CD4-positive, alpha-beta T cell treated with Interferon gamma for 1 hour (primary cell): ENCODE measurements around the gene TMEM120B.
A peak's percentile ranks its signal among the peaks of the same experiment; 100 is the strongest.

Source experiments
- DNase-seq: peaks from one replicate; pipeline ENCODE4 v3.0.0-alpha.2; 2020

Gene TMEM120B

GRCh38 chr12:121793838-121794533 lies 81.4 kb downstream of the TMEM120B start:
- DNase-seq, result peak; percentile 94

- DNase-seq, result peak; percentile 55
Measured at GRCh38 chr12:121794534-121795033, 82.0 kb downstream of the TMEM120B start.

DNA sequence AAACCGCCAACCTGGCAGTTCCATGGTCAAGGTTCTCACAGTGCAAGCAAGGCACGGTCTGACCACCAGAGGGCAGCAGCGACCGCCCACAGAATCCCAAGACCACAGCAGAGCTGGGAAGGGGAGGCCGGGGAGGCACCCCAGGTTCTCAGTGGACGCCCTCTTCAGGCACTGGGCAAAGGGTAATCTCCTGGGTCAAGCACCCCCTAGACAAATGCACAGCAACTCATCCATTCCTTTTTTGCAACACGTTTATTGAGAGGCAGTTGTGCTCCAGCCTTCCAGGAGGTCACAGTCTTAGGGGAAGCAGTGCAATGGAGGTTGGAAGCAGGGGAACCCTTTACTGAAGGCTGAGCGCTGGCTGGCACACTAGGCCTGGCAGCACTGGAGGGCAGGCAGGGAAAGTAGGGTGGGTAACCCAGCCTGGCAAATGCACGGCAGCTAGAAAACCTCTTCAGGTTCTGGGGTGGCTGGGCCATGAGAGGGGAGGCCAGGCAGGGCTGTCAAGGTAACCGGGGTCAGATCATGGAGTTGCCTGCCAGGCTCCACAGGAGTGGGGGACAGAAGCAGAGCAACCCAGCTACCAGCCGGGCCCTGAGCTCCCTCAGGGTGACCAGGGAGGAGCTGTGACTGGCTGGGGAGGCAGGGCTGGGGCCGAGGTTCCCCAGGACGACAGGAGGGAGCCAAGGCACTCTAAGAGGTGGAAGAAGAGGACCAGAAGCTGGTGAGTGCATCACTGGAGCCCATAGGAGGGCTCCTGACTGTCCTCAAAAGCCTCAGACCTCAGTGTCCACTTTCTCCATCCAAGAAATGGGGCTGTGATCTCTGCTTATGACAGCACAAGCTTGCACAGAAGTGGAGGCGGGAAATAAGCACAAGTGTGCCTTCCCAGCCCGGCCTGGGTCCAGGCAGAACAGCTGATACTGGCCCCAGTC lies 82.7 kb downstream of the TMEM120B start:
- peak; percentile 83 for DNase-seq

DNA sequence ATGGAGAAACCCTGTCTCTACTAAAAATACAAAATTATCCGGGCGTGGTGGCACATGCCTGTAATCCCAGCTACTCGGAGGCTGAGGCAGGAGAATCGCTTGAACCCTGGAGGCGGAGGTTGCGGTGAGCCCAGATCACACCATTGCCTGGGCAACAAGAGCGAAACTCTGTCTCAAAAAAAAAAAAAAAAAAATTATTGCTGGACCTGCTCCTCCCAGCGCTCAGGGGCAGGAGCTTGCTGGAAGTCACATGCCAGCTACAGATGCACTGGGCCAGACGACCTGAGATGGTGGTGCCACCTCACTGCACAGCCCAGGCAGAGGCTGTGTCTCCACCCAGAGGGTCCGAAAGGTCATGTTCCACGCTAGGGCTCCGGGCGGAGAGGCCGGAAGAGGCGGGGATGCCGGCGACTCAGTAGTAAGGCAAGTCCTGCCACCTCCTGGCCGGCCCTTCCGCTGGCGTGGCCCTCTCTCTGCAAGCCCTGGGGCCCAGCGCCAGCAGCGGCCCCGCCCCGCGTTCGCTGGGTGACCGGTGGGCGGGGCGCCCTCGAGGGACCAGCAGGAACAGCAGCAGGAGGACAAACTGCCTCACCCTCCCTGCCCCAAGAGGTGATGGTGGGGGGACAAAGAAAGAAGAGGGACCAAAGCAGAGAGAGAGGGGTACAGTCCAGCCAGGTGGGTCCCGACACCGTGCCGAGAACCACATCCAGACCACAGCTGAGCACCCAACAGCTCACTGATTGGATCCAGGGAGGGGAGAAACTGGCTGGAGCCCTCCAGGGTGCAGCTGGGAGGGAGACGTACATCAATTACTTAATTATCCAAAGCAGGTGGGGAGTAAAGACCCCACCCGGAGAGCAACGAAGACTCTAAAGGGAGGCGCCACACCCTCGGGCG lies 84.6 kb downstream of the TMEM120B start:
- peak; percentile 36 for DNase-seq

DNA sequence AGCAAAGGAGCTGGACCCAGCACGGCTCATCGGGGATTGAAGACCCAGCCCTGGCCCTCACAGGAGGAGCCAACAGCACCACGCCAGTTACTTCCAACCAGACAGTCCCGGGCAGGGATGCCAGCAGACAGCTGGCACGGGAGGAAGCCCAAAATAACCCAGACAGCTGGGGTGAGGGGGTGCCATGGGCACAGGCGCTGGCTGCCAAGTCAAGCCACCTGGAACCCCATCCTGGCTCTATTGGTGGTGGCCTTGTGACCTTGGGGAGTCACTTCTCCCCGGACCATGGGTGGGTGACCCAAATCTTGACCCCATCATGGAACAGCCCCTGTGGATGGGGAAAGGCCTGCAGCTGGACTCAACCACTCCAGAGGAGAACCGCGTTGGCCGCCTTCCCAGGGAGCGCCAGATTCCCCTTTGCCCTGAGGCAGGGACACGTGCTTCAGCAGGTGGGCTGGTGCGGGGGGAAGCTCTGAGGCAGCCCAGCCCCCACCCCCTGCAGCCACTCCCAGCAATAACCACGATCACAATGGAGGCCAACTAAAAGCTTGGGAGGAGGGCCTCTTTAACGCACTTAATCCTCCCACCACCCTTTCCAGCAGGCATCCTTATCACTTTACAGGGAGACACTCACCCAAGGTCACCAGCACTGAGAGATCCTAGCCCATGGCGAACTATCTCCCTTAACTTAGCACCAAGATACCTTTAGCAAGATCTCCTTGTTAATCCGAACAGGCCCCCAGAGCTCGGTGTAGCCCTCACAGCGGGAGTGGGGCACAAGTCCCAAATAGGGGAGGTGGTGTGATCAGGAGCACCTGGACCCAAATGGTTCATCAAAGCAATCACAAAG lies 85.6 kb downstream of the TMEM120B start:
- DNase-seq, result no peak

GRCh38 chr12:121798787-121799155 lies 86.2 kb downstream of the TMEM120B start:
- no peak for DNase-seq

- peak; percentile 75 for DNase-seq
Measured at GRCh38 chr12:121799156-121799841, 86.7 kb downstream of the TMEM120B start.

GRCh38 chr12:121799842-121800693 lies 87.5 kb downstream of the TMEM120B start:
- peak; percentile 78 for DNase-seq

DNA sequence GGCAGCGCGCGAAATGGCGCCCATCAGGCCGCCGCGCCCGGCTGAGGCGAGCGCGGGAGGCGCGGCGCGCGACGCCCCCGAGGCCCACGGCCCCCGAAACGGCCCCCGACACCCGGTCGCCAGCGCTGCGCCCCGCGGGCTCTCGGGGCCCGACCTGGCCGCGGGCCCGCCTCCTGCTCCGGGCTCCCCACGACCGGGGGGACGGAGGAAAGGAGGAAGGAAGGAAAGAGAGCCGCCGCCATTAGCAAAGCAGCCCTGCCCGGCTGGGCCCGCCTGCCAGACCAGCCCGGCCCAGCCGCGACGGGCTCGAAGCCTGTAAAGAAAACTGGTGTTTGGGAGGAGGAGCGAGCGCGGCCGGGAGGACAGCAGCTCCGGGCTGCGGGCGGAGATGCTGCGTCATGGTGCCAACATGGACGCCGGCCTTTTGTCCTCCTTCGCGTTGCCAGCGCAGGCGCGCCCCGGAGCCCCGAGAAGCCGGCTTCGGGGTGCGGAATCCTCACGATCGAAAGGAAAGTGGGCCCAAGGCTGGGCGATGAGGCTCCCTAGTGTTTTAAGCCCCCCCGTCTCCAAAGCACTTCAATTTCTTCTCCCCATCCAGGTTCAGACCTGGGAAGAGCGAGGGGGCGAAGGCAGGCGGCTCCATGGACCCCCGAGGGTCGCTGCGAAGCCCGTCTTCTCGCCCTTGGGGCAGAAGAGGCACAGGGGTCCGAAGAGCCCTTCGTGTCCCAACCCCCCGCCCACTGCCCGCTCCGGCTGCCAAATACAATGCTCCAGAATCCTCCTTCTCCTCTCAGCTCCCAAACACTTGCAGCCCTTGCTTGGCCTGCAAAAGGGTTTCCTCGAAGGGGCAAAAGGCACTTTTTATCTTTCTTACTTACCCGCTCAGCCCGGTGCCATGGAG lies 88.4 kb downstream of the TMEM120B start:
- DNase-seq, result peak; percentile 79

DNA sequence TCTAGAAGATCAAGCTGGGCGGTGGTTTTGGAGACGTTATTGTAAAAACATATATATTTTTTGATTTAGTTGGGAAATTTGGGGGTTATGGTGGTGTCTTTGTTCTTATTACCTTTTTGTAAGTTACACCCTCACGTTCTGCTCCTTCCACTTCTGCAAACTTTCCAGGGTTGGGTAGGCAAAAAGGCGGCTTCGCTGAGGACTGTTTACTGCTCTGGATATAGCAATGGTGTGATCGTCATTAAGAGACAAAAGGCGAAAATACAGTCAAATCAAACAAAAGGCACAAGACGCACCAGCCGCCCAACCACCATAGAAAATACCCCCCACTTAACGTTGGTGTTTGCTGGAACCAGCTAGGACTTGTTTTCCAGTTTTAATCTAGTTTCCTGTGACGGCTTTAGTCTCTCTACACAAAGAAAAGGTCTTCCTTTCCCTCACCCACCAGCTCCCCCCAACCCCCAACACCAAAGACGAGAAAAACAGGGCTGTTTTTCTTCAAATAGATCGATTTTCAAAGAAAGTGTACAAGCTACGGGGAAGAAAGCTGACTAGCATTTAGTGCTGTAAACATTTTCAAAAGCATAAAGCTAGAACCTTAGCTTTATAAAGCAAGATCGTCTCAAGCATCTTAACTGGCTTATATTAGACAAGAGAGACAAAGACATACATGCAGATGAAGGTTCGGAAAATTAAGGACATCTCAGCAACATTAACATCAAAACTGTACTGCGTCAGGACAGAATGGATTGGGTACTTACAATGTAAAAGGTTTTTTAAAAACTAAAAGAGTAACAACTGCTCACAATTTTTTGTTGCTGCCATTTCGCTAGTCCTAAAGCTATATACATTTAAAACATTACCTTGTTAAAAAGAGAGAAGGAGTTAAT lies 89.3 kb downstream of the TMEM120B start:
- peak; percentile 75 for DNase-seq

DNA sequence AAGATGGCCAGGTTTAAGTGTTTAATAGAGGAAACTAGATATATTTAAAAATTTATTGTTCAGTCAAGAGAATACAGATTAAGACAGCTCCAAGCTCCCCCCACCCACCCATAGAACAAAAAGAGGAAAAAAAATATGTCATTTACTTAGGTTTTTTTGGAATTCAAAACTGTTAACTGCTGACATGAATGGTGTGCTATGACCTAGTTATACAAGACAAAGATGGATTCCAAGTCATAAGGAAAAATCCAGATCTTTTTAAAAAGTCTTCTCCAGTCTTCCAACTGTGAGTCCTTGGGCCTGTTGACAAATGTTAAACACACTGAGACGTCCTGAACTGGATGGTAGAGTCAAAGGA lies 89.9 kb downstream of the TMEM120B start:
- no peak for DNase-seq

- peak; percentile 93 for DNase-seq
Measured at GRCh38 chr12:121802843-121803698, 90.5 kb downstream of the TMEM120B start.

DNA sequence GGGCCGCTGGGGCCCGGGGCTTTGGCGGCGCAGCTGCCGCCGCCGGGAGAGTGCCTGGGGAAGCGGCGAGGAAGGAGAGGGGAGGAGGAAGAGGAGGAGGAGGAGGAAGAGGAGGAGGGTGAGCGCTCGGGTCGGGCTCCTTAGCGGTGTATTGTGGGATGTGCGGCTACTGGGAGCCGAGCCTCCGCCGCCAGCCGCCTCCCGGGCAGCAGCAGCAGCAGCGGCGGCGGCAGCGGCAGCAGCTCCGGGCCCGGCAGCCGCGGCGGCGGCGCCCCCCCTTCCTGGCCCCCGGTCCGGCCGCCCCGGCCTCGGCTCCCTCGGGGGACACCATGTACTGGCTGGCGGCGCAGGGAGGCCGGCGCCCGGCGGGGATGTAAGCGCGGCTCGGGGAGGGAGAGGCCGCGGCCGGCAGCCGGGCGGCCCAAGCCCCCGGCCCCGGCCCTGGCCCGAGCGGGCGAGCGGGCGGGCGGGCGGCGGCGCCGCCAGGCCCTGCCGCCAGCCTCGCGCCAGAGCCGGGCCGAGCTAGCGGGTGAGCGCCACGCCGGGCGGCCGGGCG lies 91.4 kb downstream of the TMEM120B start, which contains the start of gene SETD1B:
SETD1B (plus strand) TSS at position 149 of the 556 bp plus-strand sequence. CDS start 729 bp downstream, outside the sequence.
- DNase-seq, result peak; percentile 62

DNA sequence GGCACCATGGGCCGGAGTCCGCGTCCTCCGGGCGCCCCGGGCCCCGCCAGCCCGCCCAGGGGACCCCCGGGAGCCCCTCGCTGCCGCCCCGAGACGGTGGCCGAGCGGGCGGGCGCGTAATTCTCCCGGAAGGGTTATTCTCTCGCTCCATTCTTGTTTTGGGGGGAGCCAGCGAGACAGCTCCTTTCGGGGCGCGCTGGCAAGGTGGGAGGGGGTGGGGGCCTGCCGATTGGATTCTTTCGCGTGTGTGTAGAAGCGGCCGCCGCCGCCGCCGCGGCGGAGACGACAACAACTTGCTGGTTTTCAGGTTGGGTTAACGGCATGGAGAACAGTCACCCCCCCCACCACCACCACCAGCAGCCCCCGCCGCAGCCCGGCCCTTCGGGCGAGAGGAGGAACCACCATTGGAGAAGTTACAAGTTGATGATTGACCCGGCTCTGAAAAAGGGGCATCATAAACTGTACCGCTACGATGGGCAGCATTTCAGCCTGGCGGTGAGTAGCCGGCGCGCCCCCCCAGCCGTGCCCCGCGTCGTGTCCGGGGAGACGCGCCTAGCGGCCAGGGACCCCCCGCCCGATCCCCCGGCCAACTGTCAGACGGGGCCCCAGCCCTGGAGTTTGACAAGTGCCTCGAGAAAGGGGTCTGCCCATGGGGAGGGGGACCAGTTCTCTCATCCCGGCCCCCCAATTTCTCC lies 92.0 kb downstream of the TMEM120B start:
- DNase-seq, result peak; percentile 68

GRCh38 chr12:121805171-121806008 lies 92.8 kb downstream of the TMEM120B start:
- no peak for DNase-seq
